Skeletal muscle cell (primary cell): ENCODE data around the gene TMCO4.
A peak's percentile ranks its signal among the peaks of the same experiment; 100 is the strongest.

Source experiments
- DNase-seq: peaks from one replicate; pipeline ENCODE4 v3.0.0-alpha.2; 2010; ENCODE audit warnings: low read depth
- H3K4me3 ChIP-seq: 2 replicates; pipeline ENCODE4 v1.5.1; 2011; ENCODE audit warnings: low read depth, mild to moderate bottlenecking, control low read depth, low read length, moderate library complexity

Gene TMCO4

DNA sequence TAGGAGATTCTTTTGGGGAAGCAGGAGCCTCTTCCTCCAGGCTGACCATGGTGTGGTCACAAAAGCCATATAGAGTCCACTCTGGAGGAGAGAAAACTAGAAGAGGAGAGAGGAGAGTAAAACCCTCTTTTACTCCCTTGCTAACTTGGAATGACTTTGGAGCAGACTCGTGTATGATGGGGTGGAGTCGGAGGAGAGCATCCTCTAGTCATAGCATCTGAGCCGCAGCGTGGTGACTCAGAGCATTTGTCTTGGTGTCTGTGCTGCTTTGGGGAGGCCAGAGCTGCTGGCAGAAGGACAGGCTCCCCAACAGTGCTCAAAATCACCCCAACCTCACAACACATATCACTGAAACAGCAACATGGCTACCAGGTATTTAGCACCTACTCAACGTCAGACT lies 123.9 kb downstream of the TMCO4 start:
- no peak for DNase-seq
- no peak overlapping the region for H3K4me3 ChIP-seq

DNA sequence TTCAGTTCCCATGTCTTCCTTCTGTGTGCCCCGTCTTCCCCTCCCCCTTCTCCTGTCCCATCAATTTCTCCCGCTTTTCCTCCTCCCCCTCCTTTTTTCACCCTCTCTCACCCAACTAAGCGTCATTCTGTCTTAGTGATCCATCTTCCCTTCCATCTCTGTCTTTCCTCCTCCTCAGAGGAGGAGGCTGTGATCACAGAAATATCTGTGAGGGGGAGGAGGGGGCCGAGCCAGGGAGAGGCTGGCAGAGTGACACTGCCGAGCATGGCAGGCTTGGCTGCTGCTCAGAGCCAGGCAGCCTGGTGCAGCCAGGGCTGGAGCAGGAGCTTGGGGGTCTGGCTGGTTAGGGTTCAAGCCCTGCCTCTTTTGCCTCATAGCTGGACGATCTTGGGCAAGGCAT lies 127.5 kb downstream of the TMCO4 start:
- H3K4me3 ChIP-seq: no peak overlapping the region

DNA sequence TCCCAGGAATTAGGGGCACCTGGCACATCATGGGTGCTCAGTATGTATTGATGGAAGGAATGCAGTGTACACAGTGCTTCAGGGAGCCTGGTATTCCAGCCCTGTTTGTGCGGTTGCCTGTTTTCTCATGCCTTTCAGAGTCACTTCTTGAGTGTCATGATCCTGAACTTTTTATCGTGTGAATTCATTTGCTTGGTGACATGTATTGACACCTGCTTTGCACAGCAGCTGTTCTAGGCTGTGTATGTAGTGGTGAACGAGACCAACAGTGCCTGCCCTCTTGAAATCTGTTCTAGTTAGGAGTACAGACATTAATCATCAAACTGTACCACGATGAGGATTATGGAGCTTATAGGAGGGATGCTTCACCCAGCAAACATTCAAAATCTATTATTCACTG lies 128.9 kb downstream of the TMCO4 start:
- H3K4me3 ChIP-seq: no peak overlapping the region
- no peak for DNase-seq

More for the DNA sequence above, 127.5 kb downstream of the TMCO4 start:
- no peak for DNase-seq

DNA sequence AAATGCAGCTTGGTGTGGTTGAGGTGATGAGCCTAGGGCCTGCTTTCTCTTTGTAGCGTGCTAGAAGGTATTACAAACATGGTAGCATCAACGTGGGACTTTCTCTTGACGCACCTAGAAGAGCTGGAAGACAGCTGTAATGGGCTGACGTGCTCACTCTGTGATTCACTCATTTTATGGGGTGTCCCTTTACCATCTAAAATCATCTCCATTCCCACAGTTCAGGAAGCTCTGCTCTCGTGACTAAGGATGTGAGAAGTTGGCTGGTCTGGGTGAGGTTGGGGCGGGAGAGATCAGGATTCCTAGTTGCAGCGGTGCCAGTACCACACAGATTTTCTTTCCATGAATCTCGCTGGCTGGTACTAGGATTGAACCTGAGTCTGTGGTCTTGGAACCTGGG lies 130.8 kb downstream of the TMCO4 start:
- no peak overlapping the region for H3K4me3 ChIP-seq
- no peak for DNase-seq

DNA sequence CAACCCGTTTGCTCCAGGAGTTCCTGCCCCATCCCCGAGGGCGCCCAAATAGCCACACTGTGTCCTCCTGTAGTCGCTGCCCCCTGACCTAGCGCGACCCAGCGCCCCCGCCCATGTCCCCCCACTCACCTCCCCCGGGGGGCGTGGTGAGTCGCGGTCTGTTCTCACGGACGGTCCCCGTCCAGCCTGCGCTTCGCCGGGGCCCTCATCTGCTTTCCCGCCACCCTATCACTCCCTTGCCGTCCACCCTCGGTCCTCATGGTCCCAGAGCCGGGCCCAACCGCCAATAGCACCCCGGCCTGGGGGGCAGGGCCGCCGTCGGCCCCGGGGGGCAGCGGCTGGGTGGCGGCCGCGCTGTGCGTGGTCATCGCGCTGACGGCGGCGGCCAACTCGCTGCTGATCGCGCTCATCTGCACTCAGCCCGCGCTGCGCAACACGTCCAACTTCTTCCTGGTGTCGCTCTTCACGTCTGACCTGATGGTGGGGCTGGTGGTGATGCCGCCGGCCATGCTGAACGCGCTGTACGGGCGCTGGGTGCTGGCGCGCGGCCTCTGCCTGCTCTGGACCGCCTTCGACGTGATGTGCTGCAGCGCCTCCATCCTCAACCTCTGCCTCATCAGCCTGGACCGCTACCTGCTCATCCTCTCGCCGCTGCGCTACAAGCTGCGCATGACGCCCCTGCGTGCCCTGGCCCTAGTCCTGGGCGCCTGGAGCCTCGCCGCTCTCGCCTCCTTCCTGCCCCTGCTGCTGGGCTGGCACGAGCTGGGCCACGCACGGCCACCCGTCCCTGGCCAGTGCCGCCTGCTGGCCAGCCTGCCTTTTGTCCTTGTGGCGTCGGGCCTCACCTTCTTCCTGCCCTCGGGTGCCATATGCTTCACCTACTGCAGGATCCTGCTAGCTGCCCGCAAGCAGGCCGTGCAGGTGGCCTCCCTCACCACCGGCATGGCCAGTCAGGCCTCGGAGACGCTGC lies 133.9 kb downstream of the TMCO4 start:
- H3K4me3 ChIP-seq: no peak overlapping the region
- DNase-seq: no peak

DNA sequence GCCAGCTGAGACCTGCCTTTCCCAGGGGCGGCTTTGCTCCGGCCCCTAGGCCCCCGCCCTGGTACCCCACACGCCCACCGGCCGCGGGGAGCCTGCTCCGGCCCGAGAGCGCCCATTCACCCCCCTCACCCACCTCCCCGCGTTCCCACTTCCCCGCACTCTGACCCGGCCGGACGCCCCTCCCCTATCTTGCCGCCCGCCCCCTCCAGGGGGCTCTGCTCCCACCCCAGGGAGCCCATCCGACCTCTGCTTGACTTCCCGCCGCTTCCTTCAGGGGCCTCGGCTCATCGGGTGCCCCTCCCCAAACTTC lies 134.6 kb downstream of the TMCO4 start:
- no peak for DNase-seq
- H3K4me3 ChIP-seq: no peak overlapping the region

DNA sequence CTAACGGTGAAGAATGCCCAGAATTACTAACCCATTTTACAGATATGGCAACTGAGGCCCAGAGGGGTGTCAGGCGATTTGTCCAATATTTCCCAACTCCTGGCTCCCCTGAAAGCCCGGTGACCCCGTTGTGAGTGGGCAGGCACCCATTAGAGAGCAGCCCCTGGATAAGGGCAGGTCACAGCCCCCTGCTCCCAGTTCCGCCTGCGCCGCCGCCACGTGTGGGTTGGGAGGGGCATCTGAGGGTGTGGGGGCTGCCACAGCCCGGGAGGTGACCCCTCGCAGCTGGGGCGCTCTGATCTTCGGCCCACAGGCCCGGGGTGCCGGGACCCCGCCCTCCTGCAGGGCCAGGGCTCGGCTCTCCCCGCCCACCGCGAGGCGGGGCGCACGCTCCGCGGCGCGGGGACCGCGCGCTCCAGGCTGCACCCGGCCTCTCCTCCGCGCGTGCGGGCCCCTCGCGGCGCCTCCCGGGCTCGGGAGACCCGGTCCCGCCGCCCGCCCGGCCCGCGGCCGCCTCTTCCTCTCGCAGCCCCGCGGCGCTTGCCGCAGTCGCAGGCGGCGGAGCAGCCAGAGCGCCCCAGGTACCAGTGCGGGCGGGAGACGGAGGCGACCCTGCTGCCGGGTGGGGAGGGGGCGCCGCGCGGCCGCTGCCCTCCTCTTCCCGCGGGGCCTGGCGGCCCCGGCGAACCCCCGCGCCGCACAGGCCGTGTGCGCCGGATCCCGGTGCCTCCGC lies 135.1 kb downstream of the TMCO4 start, which contains the start of gene HTR6:
Gene HTR6 (plus strand): TSS at position 423 of the 733 bp plus-strand sequence. CDS start 879 bp downstream, outside the sequence.
- H3K4me3 ChIP-seq: peak within 1 kb of the TSS; percentile 32

DNA sequence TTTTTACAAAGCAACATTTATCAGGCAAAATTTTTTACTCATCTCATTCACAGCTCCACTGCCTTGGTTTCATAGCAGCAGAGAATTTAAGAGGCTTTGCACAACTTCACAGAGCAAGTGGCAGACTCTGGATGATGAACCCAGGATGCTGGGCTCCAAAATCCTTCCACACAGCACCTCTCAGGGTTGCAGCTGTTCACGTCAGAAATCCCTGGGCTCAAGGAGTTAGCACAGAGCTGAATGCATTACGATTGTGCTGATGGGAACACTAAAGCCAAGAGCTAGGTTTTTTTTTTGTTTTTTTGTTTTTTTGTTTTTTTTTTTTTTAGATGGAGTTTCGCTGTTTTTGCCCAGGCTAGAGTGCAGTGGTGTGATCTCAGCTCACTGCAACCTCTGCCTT lies 137.4 kb downstream of the TMCO4 start:
- H3K4me3 ChIP-seq: no peak overlapping the region
- no peak for DNase-seq

More for the DNA sequence above, 135.1 kb downstream of the TMCO4 start, which contains the start of gene HTR6:
- DNase-seq: no peak

DNA sequence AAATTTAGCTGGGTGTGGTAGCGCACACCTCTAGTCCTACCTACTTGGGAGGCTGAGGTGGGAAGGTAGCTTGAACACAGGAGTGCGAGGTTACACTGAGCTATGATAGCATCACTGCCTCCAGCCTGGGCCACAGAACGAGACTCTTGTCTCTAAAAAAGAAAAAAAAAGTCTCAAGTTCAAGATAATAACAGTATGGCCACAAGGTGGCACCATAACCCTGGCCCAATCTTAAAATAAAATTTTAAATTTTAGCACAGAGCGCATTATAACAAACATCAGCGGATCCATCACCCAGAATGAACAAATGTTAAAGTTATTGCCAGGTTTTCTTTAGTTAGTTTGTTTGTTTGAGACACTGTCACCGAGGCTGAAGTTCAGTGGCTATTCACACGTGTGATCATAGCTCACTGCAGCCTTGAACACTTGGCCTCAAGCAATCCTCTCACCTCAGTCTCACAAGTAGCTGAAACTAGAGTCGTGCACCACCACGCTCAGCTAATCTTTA lies 137.9 kb downstream of the TMCO4 start:
- no peak for DNase-seq
- no peak overlapping the region for H3K4me3 ChIP-seq

DNA sequence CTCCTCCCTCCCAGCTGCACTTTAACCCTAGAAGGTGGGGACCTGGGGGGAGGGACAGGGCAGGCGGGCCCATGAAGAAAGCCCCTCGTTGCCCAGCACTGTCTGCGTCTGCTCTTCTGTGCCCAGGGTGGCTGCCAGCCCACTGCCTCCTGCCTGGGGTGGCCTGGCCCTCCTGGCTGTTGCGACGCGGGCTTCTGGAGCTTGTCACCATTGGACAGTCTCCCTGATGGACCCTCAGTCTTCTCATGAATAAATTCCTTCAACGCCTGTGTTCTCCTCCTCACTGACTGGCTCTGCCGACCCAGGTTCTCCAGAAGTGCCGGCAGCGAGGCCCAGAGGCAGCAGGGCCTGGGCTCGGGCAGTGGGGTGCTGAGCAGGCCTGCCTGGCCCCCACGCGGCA lies 141.5 kb downstream of the TMCO4 start:
- DNase-seq: no peak
- no peak overlapping the region for H3K4me3 ChIP-seq

DNA sequence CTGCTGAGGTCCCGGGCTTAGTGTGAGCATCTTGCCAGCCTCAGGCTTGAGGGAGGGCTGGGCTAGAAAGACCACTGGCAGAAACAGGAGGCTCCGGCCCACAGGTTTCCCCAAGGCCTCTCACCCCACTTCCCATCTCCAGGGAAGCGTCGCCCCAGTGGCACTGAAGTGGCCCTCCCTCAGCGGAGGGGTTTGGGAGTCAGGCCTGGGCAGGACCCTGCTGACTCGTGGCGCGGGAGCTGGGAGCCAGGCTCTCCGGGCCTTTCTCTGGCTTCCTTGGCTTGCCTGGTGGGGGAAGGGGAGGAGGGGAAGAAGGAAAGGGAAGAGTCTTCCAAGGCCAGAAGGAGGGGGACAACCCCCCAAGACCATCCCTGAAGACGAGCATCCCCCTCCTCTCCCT lies 142.2 kb downstream of the TMCO4 start:
- no peak overlapping the region for H3K4me3 ChIP-seq

DNA sequence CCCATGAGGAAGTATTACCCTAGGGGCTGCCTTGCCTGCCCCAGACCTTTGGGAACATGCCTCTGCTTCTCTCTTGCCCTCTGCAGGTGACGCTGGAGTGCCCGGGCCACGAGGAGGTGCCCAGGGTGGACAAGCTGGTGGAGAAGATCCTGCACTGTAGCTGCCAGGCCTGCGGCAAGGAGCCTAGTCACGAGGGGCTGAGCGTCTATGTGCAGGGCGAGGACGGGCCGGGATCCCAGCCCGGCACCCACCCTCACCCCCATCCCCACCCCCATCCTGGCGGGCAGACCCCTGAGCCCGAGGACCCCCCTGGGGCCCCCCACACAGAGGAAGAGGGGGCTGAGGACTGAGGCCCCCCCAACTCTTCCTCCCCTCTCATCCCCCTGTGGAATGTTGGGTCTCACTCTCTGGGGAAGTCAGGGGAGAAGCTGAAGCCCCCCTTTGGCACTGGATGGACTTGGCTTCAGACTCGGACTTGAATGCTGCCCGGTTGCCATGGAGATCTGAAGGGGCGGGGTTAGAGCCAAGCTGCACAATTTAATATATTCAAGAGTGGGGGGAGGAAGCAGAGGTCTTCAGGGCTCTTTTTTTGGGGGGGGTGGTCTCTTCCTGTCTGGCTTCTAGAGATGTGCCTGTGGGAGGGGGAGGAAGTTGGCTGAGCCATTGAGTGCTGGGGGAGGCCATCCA lies 142.8 kb downstream of the TMCO4 start:
- DNase-seq: no peak
- H3K4me3 ChIP-seq: no peak overlapping the region

More for the DNA sequence above, 142.2 kb downstream of the TMCO4 start:
- DNase-seq: no peak

DNA sequence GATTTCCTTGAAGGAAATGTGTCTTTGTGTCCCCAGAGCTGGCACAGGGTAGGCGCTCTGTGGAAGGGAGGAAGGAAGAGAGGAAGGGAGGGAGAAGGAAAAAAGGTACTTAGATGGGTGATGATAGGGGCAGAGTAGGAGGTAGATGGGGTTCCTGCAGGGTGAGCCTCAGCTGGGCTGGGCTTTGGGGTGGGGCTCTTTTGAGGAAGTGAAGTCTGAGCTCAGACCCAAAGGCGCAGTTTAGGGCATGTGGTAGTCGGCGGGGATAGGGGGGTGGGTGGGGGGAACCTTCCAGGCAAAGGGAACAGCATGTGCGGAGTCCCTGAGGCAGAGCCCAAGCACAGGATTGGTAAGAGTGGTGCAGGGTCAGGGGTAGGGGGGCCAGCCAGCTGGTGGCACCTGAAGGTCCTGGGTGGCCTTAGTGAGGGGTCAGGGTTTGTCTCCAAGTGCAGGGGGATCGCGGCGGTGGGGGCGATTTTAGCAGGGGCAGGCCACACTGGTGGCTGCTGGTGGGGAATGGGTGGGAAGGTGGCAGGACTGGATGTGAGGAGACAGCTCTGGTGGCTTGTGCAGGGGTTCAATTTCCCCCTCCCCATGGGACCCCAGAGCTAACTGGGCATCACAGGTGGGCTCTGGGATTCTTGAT lies 143.5 kb downstream of the TMCO4 start:
- no peak for DNase-seq
- no peak overlapping the region for H3K4me3 ChIP-seq

DNA sequence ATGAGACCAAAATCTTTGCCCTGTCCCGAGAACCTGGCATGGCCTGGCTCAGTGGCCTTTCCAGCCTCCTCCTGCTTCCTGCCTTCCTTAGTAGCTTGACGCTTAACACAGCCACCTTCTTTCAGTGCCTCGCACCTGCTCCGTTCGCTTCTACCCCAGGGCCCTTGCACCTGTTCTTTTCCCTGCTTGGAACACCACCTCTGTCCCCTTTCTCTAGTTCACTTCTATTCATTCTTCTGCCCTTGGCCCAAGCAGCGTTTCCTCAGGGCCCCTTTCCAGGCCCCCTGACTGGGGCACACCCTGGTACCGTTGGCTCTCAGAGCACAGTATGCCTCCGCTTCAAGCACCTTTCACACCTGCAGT lies 144.0 kb downstream of the TMCO4 start:
- H3K4me3 ChIP-seq: no peak overlapping the region
- DNase-seq: no peak

DNA sequence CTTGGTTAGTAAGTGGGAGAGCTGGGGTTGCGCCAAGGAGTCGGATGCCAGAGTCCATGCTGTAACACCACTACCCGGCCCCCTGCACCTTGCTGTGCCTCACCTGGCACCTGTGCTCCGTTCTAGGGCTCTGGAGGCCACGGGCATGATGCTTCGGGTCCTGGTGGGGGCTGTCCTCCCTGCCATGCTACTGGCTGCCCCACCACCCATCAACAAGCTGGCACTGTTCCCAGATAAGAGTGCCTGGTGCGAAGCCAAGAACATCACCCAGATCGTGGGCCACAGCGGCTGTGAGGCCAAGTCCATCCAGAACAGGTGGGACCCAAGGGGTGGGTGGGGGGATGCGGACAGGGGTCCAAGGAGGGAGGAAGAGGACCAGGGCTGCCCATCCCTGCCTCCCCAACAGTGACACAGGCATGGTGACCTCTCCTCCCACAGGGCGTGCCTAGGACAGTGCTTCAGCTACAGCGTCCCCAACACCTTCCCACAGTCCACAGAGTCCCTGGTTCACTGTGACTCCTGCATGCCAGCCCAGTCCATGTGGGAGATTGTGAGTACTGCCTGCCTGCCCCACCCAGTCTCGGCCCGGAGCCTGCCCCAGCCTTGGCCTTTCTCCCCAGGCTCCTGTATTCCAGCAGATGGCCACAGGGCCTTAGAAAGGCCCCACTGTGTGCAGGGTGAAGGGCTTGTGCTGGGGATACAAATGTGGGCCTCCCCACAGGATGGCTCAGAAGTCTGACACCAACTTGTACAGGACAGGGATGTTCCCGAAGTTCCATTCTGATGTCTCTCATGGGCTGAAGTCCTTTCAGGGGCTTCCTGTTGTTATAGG lies 144.6 kb downstream of the TMCO4 start:
- H3K4me3 ChIP-seq: no peak overlapping the region
- DNase-seq: no peak

DNA sequence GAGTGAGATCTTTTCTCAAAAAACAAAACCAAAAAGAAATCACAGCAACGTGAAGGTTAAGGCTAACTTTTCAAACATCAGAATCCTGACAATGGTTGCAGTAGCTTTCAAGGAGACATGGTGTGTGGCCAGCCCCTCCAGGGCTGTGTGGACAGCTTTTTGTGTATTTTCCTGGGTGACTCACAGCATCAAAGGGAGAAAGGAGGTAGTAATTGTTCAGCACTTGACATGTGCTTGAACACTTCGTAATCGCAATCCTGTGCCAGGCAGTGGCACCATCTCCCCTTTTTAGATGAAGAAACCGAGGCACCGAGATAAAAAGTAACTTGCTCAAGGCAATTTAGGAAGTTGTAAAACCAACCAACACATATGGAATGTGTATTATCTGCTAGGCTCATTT lies 145.3 kb downstream of the TMCO4 start:
- no peak for DNase-seq
- H3K4me3 ChIP-seq: no peak overlapping the region

DNA sequence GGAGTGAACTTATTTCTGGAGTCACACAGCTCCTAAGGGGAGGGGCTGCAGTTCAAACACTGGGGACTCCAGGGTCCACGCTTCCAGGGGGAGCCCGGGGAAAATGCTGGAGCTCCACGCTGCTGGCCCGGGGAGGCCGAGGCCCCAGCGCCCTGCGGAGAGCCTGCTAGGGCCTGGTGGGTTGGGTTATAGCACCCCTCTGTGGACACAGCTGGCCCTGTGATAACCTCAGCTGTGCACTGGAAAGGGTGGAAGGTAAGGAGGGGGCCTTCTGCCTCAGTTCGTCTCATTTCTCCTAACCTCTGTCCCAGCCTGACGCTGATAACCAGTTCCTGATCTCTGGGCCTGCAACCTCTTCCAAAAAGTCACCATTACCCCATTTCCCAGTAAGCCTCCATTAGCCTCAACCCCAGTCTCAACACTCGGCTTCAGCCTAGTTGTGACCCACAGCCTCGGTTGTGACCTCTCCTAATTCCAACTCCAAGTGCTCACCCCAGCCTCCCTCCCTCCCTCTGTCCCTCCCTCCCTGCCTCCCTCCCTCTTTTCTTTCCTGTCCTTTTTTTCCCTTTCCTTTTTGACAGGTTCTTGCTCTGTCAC lies 148.5 kb downstream of the TMCO4 start:
- no peak for DNase-seq
- no peak overlapping the region for H3K4me3 ChIP-seq

DNA sequence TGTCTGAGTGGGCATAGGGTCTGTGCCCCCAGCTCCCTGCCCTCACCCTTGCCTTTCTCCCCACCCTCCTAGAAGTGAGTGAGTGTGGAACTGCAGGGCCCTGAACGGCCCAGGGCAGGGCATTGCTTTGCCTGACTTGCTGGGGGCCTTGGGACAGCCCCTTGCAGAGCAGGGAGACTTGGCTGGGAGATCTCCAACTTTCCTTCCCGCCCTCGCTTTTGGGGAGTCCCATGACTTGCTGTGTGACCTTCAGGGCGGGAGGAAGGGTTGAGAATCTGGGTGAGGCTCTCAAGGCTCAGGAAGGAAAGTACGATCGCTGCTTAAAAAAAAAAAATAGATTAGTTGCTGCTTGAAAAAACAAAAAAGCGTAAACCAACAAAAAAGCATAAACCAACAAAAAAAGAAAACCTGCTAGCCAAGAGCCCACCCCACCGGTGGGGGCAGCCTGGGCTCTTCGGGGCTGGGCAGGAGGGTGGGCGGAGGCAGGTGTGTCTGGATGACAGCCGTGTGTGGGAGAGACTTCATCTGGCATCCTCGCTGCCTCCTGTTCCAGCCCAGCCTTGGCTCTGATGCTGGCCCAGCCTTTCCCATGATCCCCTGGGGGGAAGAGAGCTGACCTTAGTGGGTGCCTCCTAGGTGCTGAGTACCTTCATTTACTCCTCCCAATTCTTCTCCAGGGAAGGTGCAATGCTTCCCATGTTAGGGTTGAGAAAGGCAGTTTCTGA lies 149.1 kb downstream of the TMCO4 start:
- no peak overlapping the region for H3K4me3 ChIP-seq
- no peak for DNase-seq
